Uterus (tissue), 4 donors: ENCODE results near the gene RRP8. TPM values are rescaled to one million over a fixed set of nuclear protein-coding genes. Genes with fewer than 3 reads are reported as not detected.

Experiments
- DNase-seq, 2 donors: peaks; one replicate each; pipeline ENCODE4 v3.0.0-alpha.2; 2019 to 2020
- H3K27ac ChIP-seq, 2 donors: fragments of 200-600 bp; sonication (generic); 1 replicate in 1 of 2; 2 replicates in 1 of 2; pipeline ENCODE4 v1.5.1; 2016 to 2018
- H3K27me3 ChIP-seq, 2 donors: fragments of 200-600 bp; sonication (generic); one replicate each; pipeline ENCODE4 v1.5.1; 2018 to 2019; ENCODE audit warnings: control low read depth in 1 of 2
- H3K36me3 ChIP-seq, 2 donors: fragments of 200-600 bp; sonication (generic); one replicate each; pipeline ENCODE4 v1.5.1; 2019; ENCODE audit warnings: control low read depth in 1 of 2
- H3K4me1 ChIP-seq, 2 donors: fragments of 200-600 bp; sonication (generic); one replicate each; pipeline ENCODE4 v1.5.1; 2018 to 2019; ENCODE audit warnings: control low read depth in 1 of 2
- H3K4me3 ChIP-seq, 2 donors: fragments of 200-600 bp; sonication (generic); 1 replicate in 1 of 2; 2 replicates in 1 of 2; pipeline ENCODE4 v1.5.1; 2018 to 2019; ENCODE audit warnings: mild to moderate bottlenecking in 1 of 2
- H3K9me3 ChIP-seq, 2 donors: fragments of 200-600 bp; sonication (generic); one replicate each; pipeline ENCODE4 v1.5.1; 2019; ENCODE audit warnings: control low read depth in 1 of 2
- CTCF ChIP-seq, 4 experiments: fragments of 200-600 bp in 2 of 4; fragments of 450-650 bp in 2 of 4; sonication (generic) in 2 of 4; IDR thresholded peaks; one replicate each; pipeline ENCODE4 v1.5.1; 2016 to 2019; ENCODE audit warnings: antibody characterized with exemption in 4 of 4, mild to moderate bottlenecking in 2 of 4, moderate library complexity in 1 of 4
- POLR2A ChIP-seq, 2 donors: fragments of 450-650 bp; IDR thresholded peaks; one replicate each; pipeline ENCODE4 v1.6.1; 2016; ENCODE audit warnings: antibody characterized with exemption in 2 of 2, mild to moderate bottlenecking in 1 of 2, moderate library complexity in 1 of 2
- intact Hi-C: fragments of 100-400 bp; cut with DNase I; formaldehyde crosslinking; loops from one replicate; pipeline ENCODE4 v1.15.1; 2023; ENCODE audit warnings: low total_unique reads
- total RNA-seq, 4 donors: library from RNA; depleted of rRNA in 3 of 4; stranded (reverse); fragments of >200 nt in 3 of 4; gene quantifications; one replicate each; pipeline versions ENCODE4 v1.1.0 to v1.2.4, GENCODE V29; 2014 to 2023
- donor health status: DM: yes; HTN: yes; CAD: no.

RRP8 gene
- total RNA-seq, 4 donors from 2014 or later, result 12.6 to 41.2 (median 26.9) TPM

- TF ChIP-seq CTCF (IDR thresholded peaks at IDR 0.05) (peak in 1 of 4 experiments; percentile 8), POLR2A (IDR thresholded peaks at IDR 0.05) (peak; percentile 80 to 95)
- Histone ChIP-seq H3K4me1 (peaks cover 0 to 16% of the 10 kb centered on the region in 2 donors), H3K9me3 (no peaks in the 10 kb centered on the region), H3K4me3 (peak within 1 kb of the TSS; percentile 57 to 90), H3K27ac (peak within 1 kb of the TSS; percentile 82 to 97), H3K36me3 (no peaks in the 10 kb centered on the region), H3K27me3 (no peaks in the 10 kb centered on the region)
- intact Hi-C loops, result loop anchor here (10.0 kb wide), 1 partner anchor 66 kb away; the partner anchor contains the start of gene MRPL17
- DNase-seq, result peak; percentile 92 to 97
Observed at GRCh38 chr11:6619004-6619745, 15.8 kb upstream of the RRP8 start, which contains the start of gene TPP1. Gene TPP1, minus strand, starts transcription at chr11:6619422. Its CDS starts 22 bp downstream, at chr11:6619400.

GRCh38 chr11:6618117-6619003 lies 14.9 kb upstream of the RRP8 start:
- Histone ChIP-seq H3K27me3 (no peaks in the 10 kb centered on the region), H3K4me3 (peak overlapping the region; percentile 57 to 90), H3K27ac (peak overlapping the region; percentile 82 to 97), H3K9me3 (no peaks in the 10 kb centered on the region), H3K36me3 (no peaks in the 10 kb centered on the region), H3K4me1 (peaks cover 0 to 16% of the 10 kb centered on the region in 2 donors)
- intact Hi-C loops, result loop anchor here (10.0 kb wide), 1 partner anchor 66 kb away; the partner anchor contains the start of gene MRPL17
- peak; percentile 75 to 89 for DNase-seq
- peak; percentile 29 to 45 for TF ChIP-seq POLR2A (IDR thresholded peaks at IDR 0.05)
- TF ChIP-seq CTCF (IDR thresholded peaks at IDR 0.05), result peak in 2 of 4 experiments; percentile 3 to 5

GRCh38 chr11:6617315-6617781 lies 13.9 kb upstream of the RRP8 start:
- TF ChIP-seq POLR2A (IDR thresholded peaks at IDR 0.05) (no peak), CTCF (IDR thresholded peaks at IDR 0.05) (no peak)
- Histone ChIP-seq H3K27ac (peak overlapping the region; percentile 32 to 97), H3K4me1 (peaks cover 0 to 23% of the 10 kb centered on the region in 2 donors), H3K4me3 (no peak overlapping the region), H3K27me3 (no peaks in the 10 kb centered on the region), H3K36me3 (no peaks in the 10 kb centered on the region), H3K9me3 (no peaks in the 10 kb centered on the region)
- DNase-seq, result peak in 1 of 2 donors; percentile 18
- intact Hi-C loops, result loop anchor here (10.0 kb wide), 1 partner anchor 67 kb away; the partner anchor contains the start of gene MRPL17

GRCh38 chr11:6616596-6617250 lies 13.3 kb upstream of the RRP8 start:
- Histone ChIP-seq H3K36me3 (no peaks in the 10 kb centered on the region), H3K27me3 (no peaks in the 10 kb centered on the region), H3K9me3 (no peaks in the 10 kb centered on the region), H3K4me1 (peaks cover 0 to 23% of the 10 kb centered on the region in 2 donors), H3K4me3 (no peak overlapping the region), H3K27ac (peak overlapping the region in 1 of 2 donors; percentile 18)
- DNase-seq, result peak in 1 of 2 donors; percentile 23
- TF ChIP-seq POLR2A (IDR thresholded peaks at IDR 0.05) (no peak), CTCF (IDR thresholded peaks at IDR 0.05) (no peak)
- intact Hi-C loops, result loop anchor here (10.0 kb wide), 1 partner anchor 68 kb away; the partner anchor contains the start of gene MRPL17
